Activated naive CD8-positive, alpha-beta T cell treated with anti-CD3 and anti-CD28 coated beads, Interleukin-2, amount 50 U/mL, for 24 hours (primary cell): Measurements from ENCODE around the gene GLI3.

ENCODE experiments used
- ATAC-seq: fragments of 150-1000 bp; cut with Tn5 transposase; one replicate; pipeline ENCODE4 v1.10.0; 2021
- DNase-seq: peaks from one replicate; pipeline ENCODE4 v3.0.0; 2021
- H3K27ac Mint-ChIP-seq: one replicate; pipeline ENCODE4 v1.8.0; 2021; ENCODE audit warnings: mild to moderate bottlenecking, mixed read lengths
- H3K27me3 Mint-ChIP-seq: one replicate; pipeline ENCODE4 v1.8.0; 2021; ENCODE audit warnings: mixed read lengths
- H3K36me3 Mint-ChIP-seq: one replicate; pipeline ENCODE4 v1.8.0; 2021; ENCODE audit warnings: low read depth, mixed read lengths
- H3K4me1 Mint-ChIP-seq: one replicate; pipeline ENCODE4 v1.8.0; 2021; ENCODE audit warnings: mixed read lengths
- H3K4me3 Mint-ChIP-seq: one replicate; pipeline ENCODE4 v1.8.0; 2021; ENCODE audit warnings: mild to moderate bottlenecking, moderate library complexity, mixed read lengths
- H3K9me3 Mint-ChIP-seq: one replicate; pipeline ENCODE4 v1.8.0; 2021; ENCODE audit warnings: mixed read lengths

GLI3 gene

DNA sequence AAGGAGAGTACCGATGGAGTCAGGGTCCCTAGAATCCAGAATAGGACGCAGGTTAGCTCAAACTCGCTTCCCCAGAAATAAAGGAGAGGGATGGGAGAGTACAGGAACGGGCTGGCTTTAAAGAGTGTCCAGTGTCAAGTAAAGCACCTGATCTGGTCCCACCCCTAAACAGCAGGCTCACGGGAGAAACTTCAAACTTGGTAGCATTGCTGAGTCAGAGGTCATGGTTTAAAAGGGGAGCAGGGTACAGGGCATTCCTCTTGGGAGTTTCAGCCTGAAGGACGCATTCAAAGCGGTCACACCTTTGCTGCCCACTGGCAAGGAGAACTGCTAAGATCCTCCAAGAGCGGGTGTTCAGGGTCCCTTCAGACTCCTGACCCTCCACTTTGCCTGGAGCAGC lies 140.7 kb downstream of the GLI3 start:
- Mint-ChIP-seq H3K36me3 (no peaks in the 10 kb centered on the region), H3K4me1 (no peaks in the 10 kb centered on the region), H3K27ac (no peak overlapping the region), H3K4me3 (no peak overlapping the region), H3K27me3 (no peaks in the 10 kb centered on the region), H3K9me3 (no peaks in the 10 kb centered on the region)
- DNase-seq (no peak), ATAC-seq (no peak)

- Mint-ChIP-seq H3K36me3 (no peaks in the 10 kb centered on the region), H3K9me3 (no peaks in the 10 kb centered on the region), H3K27me3 (no peaks in the 10 kb centered on the region), H3K27ac (no peak overlapping the region), H3K4me1 (no peaks in the 10 kb centered on the region), H3K4me3 (no peak overlapping the region)
- ATAC-seq (no peak), DNase-seq (no peak)
These were observed 141.2 kb downstream of the GLI3 start for GRCh38 chr7:42095791-42096190.

GRCh38 chr7:42093349-42093905 lies 143.6 kb downstream of the GLI3 start:
- H3K9me3 Mint-ChIP-seq, result no peaks in the 10 kb centered on the region
- no peaks in the 10 kb centered on the region for H3K36me3 Mint-ChIP-seq
- no peaks in the 10 kb centered on the region for H3K4me1 Mint-ChIP-seq
- DNase-seq (no peak), ATAC-seq (no peak)
- H3K4me3 Mint-ChIP-seq, result no peak overlapping the region
- no peaks in the 10 kb centered on the region for H3K27me3 Mint-ChIP-seq
- H3K27ac Mint-ChIP-seq, result no peak overlapping the region

GRCh38 chr7:42091461-42092291 lies 145.3 kb downstream of the GLI3 start:
- no peaks in the 10 kb centered on the region for H3K27me3 Mint-ChIP-seq
- DNase-seq (no peak), ATAC-seq (no peak)
- H3K4me3 Mint-ChIP-seq, result no peak overlapping the region
- no peaks in the 10 kb centered on the region for H3K9me3 Mint-ChIP-seq
- no peaks in the 10 kb centered on the region for H3K36me3 Mint-ChIP-seq
- no peaks in the 10 kb centered on the region for H3K4me1 Mint-ChIP-seq
- no peak overlapping the region for H3K27ac Mint-ChIP-seq

GRCh38 chr7:42090806-42091205 lies 146.2 kb downstream of the GLI3 start:
- no peak overlapping the region for H3K27ac Mint-ChIP-seq
- no peak for ATAC-seq

DNA sequence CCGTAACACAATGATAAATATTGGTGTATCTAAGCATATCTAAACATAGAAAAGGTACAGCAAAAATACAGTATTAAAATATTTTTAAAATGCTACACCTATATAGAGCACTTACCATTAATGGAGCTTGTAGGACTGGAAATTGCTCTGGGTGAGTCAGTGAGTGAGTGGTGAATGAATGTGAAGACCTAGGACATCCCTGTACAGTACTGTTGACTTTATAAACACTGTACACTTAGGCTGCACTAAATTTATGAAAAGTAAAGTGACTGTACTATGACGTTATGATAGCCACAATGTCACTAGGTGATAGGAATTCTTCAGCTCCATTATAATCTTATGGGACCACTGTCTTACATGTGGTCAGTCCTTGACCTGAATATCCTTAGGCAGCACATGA lies 147.0 kb downstream of the GLI3 start:
- ATAC-seq (no peak), DNase-seq (no peak)
- no peaks in the 10 kb centered on the region for H3K9me3 Mint-ChIP-seq
- H3K27me3 Mint-ChIP-seq, result no peaks in the 10 kb centered on the region
- H3K27ac Mint-ChIP-seq, result no peak overlapping the region
- H3K4me3 Mint-ChIP-seq, result no peak overlapping the region
- no peaks in the 10 kb centered on the region for H3K4me1 Mint-ChIP-seq
- H3K36me3 Mint-ChIP-seq, result no peaks in the 10 kb centered on the region

More at GRCh38 chr7:42090806-42091205, 146.2 kb downstream of the GLI3 start:
- no peaks in the 10 kb centered on the region for H3K36me3 Mint-ChIP-seq
- DNase-seq, result no peak
- no peak overlapping the region for H3K4me3 Mint-ChIP-seq
- H3K27me3 Mint-ChIP-seq, result no peaks in the 10 kb centered on the region
- no peaks in the 10 kb centered on the region for H3K4me1 Mint-ChIP-seq
- no peaks in the 10 kb centered on the region for H3K9me3 Mint-ChIP-seq

DNA sequence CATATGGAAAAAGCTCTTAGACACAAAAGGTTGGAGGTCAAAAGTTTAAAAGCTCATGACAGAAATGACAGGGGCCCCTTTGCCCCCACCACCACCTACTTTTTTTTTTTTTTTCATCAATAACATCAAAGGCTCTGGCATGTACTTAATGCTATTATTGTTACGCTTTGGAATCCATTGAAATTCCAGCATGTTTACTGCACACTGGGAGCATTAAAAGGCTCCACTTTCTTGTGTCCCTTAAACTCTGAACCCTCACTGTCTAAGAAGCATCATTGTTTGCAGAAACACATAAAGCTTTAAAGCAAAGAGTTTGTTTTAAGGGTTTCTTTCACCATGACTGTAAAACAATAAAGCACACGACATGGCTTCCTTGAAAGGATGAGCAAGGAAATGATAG lies 149.4 kb downstream of the GLI3 start:
- no peak for ATAC-seq
- no peaks in the 10 kb centered on the region for H3K36me3 Mint-ChIP-seq
- no peaks in the 10 kb centered on the region for H3K27me3 Mint-ChIP-seq
- DNase-seq, result no peak
- no peaks in the 10 kb centered on the region for H3K4me1 Mint-ChIP-seq
- no peak overlapping the region for H3K27ac Mint-ChIP-seq
- H3K4me3 Mint-ChIP-seq, result no peak overlapping the region
- H3K9me3 Mint-ChIP-seq, result no peaks in the 10 kb centered on the region

GRCh38 chr7:42085531-42085930 lies 151.5 kb downstream of the GLI3 start:
- Mint-ChIP-seq H3K4me1 (no peaks in the 10 kb centered on the region), H3K36me3 (no peaks in the 10 kb centered on the region), H3K27ac (no peak overlapping the region), H3K4me3 (no peak overlapping the region), H3K9me3 (no peaks in the 10 kb centered on the region), H3K27me3 (no peaks in the 10 kb centered on the region)
- DNase-seq (no peak), ATAC-seq (no peak)

GRCh38 chr7:42084263-42084662 lies 152.7 kb downstream of the GLI3 start:
- ATAC-seq (no peak), DNase-seq (no peak)
- Mint-ChIP-seq H3K9me3 (no peaks in the 10 kb centered on the region), H3K27me3 (no peaks in the 10 kb centered on the region), H3K27ac (no peak overlapping the region), H3K36me3 (no peaks in the 10 kb centered on the region), H3K4me1 (no peaks in the 10 kb centered on the region), H3K4me3 (no peak overlapping the region)

DNA sequence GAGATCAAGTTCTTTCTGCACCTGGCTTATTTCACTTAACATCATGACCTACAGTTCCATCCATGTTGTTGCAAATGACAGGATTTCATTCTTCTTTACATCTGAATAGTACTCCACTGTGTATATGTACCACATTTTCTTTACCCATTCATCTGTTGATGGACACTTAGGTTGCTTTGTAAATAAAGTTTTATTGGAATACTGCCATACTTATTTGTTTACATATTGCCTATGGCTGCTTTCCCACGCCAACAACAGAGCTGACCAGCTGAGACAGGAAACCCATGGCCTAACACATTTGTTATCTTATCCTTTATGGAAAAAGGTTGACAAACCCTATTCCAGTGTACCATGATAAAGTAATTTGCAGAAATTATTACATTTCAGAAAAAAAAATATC lies 153.7 kb downstream of the GLI3 start:
- no peak for ATAC-seq

GRCh38 chr7:42082144-42082543 lies 154.9 kb downstream of the GLI3 start:
- H3K36me3 Mint-ChIP-seq, result no peaks in the 10 kb centered on the region
- no peak overlapping the region for H3K27ac Mint-ChIP-seq
- ATAC-seq (no peak), DNase-seq (no peak)
- H3K4me3 Mint-ChIP-seq, result no peak overlapping the region
- no peaks in the 10 kb centered on the region for H3K4me1 Mint-ChIP-seq
- no peaks in the 10 kb centered on the region for H3K27me3 Mint-ChIP-seq
- no peaks in the 10 kb centered on the region for H3K9me3 Mint-ChIP-seq

More for the DNA sequence above, 153.7 kb downstream of the GLI3 start:
- Mint-ChIP-seq H3K36me3 (no peaks in the 10 kb centered on the region), H3K9me3 (no peaks in the 10 kb centered on the region), H3K4me1 (no peaks in the 10 kb centered on the region), H3K27me3 (no peaks in the 10 kb centered on the region), H3K27ac (no peak overlapping the region), H3K4me3 (no peak overlapping the region)
- DNase-seq, result no peak

GRCh38 chr7:42081671-42082070 lies 155.3 kb downstream of the GLI3 start:
- no peak overlapping the region for H3K27ac Mint-ChIP-seq
- no peak overlapping the region for H3K4me3 Mint-ChIP-seq
- no peaks in the 10 kb centered on the region for H3K4me1 Mint-ChIP-seq
- no peaks in the 10 kb centered on the region for H3K36me3 Mint-ChIP-seq
- H3K27me3 Mint-ChIP-seq, result no peaks in the 10 kb centered on the region
- no peaks in the 10 kb centered on the region for H3K9me3 Mint-ChIP-seq
- no peak for DNase-seq
- ATAC-seq, result no peak

DNA sequence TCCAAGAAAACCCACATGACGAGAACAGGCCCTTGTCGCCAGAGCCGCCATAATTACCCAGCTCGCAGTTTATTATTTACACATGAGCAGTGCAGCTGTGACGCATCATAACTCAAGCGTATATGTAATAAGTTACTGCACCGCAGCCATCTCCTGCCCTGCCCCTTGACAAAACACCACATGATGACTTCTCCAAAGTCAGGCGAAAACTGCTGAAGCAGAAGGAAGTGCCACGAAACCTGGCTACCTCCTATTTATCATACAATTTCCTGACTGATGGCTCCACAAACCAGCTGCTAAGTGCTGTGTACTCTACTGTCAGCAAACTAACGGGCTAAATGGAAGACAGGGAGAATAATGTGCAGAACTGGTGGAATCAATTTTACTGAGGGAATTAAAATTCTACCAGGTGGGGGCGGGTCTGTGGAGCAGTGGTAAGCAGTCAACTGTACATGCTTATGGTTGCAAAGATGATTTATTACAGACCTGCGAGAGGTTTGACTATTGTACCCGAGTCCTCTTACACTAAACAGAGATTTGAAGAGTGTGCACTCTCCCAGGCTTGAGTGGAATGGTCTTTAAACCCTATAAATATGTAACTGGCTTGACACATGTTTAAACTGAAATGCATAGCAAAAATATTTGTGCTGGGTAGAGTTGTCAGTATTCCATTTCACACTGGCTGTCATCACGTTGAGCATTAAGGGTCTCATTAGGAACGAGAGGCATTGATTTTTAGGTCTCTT lies 156.0 kb downstream of the GLI3 start:
- ATAC-seq (no peak), DNase-seq (no peak)
- H3K27me3 Mint-ChIP-seq, result no peaks in the 10 kb centered on the region
- H3K36me3 Mint-ChIP-seq, result no peaks in the 10 kb centered on the region
- no peak overlapping the region for H3K27ac Mint-ChIP-seq
- H3K4me3 Mint-ChIP-seq, result no peak overlapping the region
- H3K4me1 Mint-ChIP-seq, result no peaks in the 10 kb centered on the region
- no peaks in the 10 kb centered on the region for H3K9me3 Mint-ChIP-seq

DNA sequence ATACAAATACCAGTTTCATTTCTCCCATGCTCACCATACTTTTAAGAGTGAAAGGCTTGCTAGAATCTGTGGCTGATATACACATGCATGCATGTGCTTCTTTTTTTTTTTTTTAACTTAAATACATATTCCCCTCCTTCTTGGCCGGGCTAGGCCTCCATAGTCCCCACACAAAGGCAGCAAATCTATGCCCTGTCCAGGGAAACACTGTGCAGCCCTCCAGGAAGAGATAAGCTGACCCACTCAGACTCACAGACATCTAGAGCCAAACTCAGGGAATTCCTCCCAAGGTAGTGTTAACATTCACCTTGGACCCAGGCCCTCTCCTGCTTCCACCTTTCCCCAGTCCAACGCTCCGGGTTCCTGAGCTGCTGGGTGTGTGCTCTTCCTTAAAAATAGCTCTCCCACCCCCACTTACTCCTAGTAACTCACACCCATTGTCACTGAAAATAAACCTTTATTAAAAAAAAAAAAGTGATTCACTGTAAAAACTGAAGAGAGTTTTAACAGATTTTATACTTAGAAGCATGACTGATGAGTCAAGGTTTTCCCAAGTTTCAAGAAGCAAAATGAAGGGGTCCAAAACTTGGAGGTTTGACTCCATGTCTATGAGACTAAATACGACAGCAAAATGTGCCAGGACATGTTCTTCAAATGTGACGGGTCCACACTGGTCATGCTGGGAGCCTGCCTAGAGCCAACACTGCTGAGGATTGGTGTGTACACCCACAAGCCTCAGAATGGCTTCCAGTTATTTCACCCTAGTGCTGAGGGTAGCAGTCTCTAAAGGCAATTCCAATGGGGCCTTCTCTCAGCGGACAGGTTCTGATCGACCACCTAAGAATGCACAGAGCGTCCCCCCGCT lies 159.5 kb downstream of the GLI3 start:
- H3K36me3 Mint-ChIP-seq, result no peaks in the 10 kb centered on the region
- ATAC-seq (no peak), DNase-seq (no peak)
- H3K4me1 Mint-ChIP-seq, result no peaks in the 10 kb centered on the region
- H3K4me3 Mint-ChIP-seq, result no peak overlapping the region
- no peak overlapping the region for H3K27ac Mint-ChIP-seq
- no peaks in the 10 kb centered on the region for H3K9me3 Mint-ChIP-seq
- H3K27me3 Mint-ChIP-seq, result no peaks in the 10 kb centered on the region
